Neuronal stem cell (in vitro differentiated cells): Measurements from ENCODE around the gene RNASEH1.

Source experiments
- DNase-seq: peaks from one replicate; pipeline ENCODE4 v3.0.0-alpha.2; 2013; ENCODE audit warnings: low spot score
- H2AFZ ChIP-seq: one replicate; pipeline ENCODE4 v1.6.1; 2013; ENCODE audit warnings: mild to moderate bottlenecking, low read length, inconsistent platforms
- H2AK5ac ChIP-seq: 2 replicates; pipeline ENCODE4 v1.6.1; 2013; ENCODE audit warnings: low read depth, mild to moderate bottlenecking, inconsistent platforms, low read length, moderate library complexity, mixed read lengths
- H2BK120ac ChIP-seq: 2 replicates; pipeline ENCODE4 v1.6.1; 2013; ENCODE audit warnings: low read depth, mild to moderate bottlenecking, inconsistent platforms, low read length, moderate library complexity, mixed read lengths
- H2BK12ac ChIP-seq: one replicate; pipeline ENCODE4 v1.6.1; 2013; ENCODE audit warnings: low read length, inconsistent platforms
- H2BK15ac ChIP-seq: 2 replicates; pipeline ENCODE4 v1.6.1; 2013; ENCODE audit warnings: mild to moderate bottlenecking, low read length, inconsistent platforms, mixed read lengths
- H2BK5ac ChIP-seq: one replicate; pipeline ENCODE4 v1.6.1; 2013; ENCODE audit warnings: inconsistent platforms, mild to moderate bottlenecking, low read length, moderate library complexity
- H3K14ac ChIP-seq: one replicate; pipeline ENCODE4 v1.6.1; 2013; ENCODE audit warnings: low read length, inconsistent platforms
- H3K18ac ChIP-seq: 2 replicates; pipeline ENCODE4 v1.6.1; 2013; ENCODE audit warnings: low read length, inconsistent platforms
- H3K23ac ChIP-seq: 2 replicates; pipeline ENCODE4 v1.6.1; 2013; ENCODE audit warnings: low read depth, mild to moderate bottlenecking, mixed read lengths, low read length, inconsistent platforms; ENCODE audit not compliant: poor library complexity
- H3K27ac ChIP-seq: replicated peaks from 3 replicates; pipeline ENCODE4 v1.5.1; 2013; ENCODE audit warnings: low read length, inconsistent platforms
- H3K27me3 ChIP-seq, 3 experiments: 2 replicates each; pipeline ENCODE4 v1.6.1; 2013; ENCODE audit warnings: low read length in 3 of 3, mild to moderate bottlenecking in 2 of 3, inconsistent platforms in 1 of 3, low read depth in 1 of 3, mixed read lengths in 1 of 3, moderate library complexity in 1 of 3; ENCODE audit not compliant: control insufficient read depth in 3 of 3, insufficient read depth in 3 of 3
- H3K36me3 ChIP-seq, 2 donors: replicated peaks in 1 of 2; 2 replicates each; pipeline ENCODE4 v1.6.1; 2013; ENCODE audit warnings: low read length in 2 of 2; ENCODE audit not compliant: control insufficient read depth in 2 of 2, insufficient read depth in 2 of 2
- H3K4ac ChIP-seq: 2 replicates; pipeline ENCODE4 v1.6.1; 2013; ENCODE audit warnings: inconsistent platforms, mild to moderate bottlenecking, low read length, moderate library complexity
- H3K4me1 ChIP-seq, 2 donors: 1 replicate in 1 of 2; 2 replicates in 1 of 2; pipeline ENCODE4 v1.6.1; 2013; ENCODE audit warnings: low read length in 2 of 2, low read depth in 1 of 2; ENCODE audit not compliant: control insufficient read depth in 2 of 2, insufficient read depth in 1 of 2
- H3K4me2 ChIP-seq: one replicate; pipeline ENCODE4 v1.6.1; 2013; ENCODE audit warnings: mild to moderate bottlenecking, low read length, inconsistent platforms; ENCODE audit not compliant: insufficient read depth, poor library complexity, severe bottlenecking
- H3K4me3 ChIP-seq, 2 donors: 2 replicates each; pipeline ENCODE4 v1.5.1; 2013; ENCODE audit warnings: low read length in 2 of 2, mild to moderate bottlenecking in 2 of 2, inconsistent platforms in 1 of 2, moderate library complexity in 1 of 2
- H3K79me1 ChIP-seq: one replicate; pipeline ENCODE4 v1.6.1; 2013; ENCODE audit warnings: low read depth, mild to moderate bottlenecking, inconsistent platforms, low read length, moderate library complexity
- H3K9ac ChIP-seq: one replicate; pipeline ENCODE4 v1.6.1; 2013; ENCODE audit warnings: mild to moderate bottlenecking, low read depth, low read length, inconsistent platforms; ENCODE audit not compliant: poor library complexity
- H3K9me3 ChIP-seq, 2 donors: replicated peaks in 1 of 2; 2 replicates each; pipeline versions ENCODE3 to v1.6.1; 2013; ENCODE audit warnings: low read length in 2 of 2, mild to moderate bottlenecking in 2 of 2, inconsistent platforms in 1 of 2, low read depth in 1 of 2, mixed read lengths in 1 of 2, moderate library complexity in 1 of 2; ENCODE audit not compliant: control insufficient read depth in 2 of 2, insufficient read depth in 1 of 2
- H4K8ac ChIP-seq: one replicate; pipeline ENCODE4 v1.6.1; 2013; ENCODE audit warnings: low read depth, mild to moderate bottlenecking, inconsistent platforms, low read length, moderate library complexity
- H4K91ac ChIP-seq: one replicate; pipeline ENCODE4 v1.6.1; 2013; ENCODE audit warnings: low read length, low read depth, mild to moderate bottlenecking, inconsistent platforms; ENCODE audit not compliant: poor library complexity
- WGBS, 2 donors: extraction: QIAGEN DNeasy Blood & Tissue Kit; methylation state at CpG; one replicate each; pipeline ENCODE4 v1.1.7; 2013; ENCODE audit warnings: missing lambda C conversion rate in 2 of 2, mixed read lengths in 1 of 2; ENCODE audit not compliant: insufficient read length in 2 of 2, insufficient replicate concordance in 1 of 2; ENCODE audit errors: extremely low coverage in 2 of 2; 5-methylcytosine and 5-hydroxymethylcytosine counted together

RNASEH1 gene

GRCh38 chr2:3595985-3596384 lies 37.9 kb upstream of the RNASEH1 start:
- Histone ChIP-seq H3K9me3 (no peaks in the 10 kb centered on the region), H3K23ac (no peak overlapping the region), H2BK5ac (no peak overlapping the region), H3K36me3 (no peaks in the 10 kb centered on the region), H3K27ac (no peak overlapping the region), H3K27me3 (no peaks in the 10 kb centered on the region), H3K4ac (no peak overlapping the region), H2AK5ac (no peak overlapping the region), H3K18ac (no peak overlapping the region), H4K8ac (no peak overlapping the region), H2BK12ac (no peak overlapping the region), H2AFZ (no peak overlapping the region), H2BK15ac (no peak overlapping the region), H3K79me1 (no peaks in the 10 kb centered on the region), H3K9ac (no peak overlapping the region), H4K91ac (no peak overlapping the region), H3K4me2 (no peak overlapping the region), H2BK120ac (no peak overlapping the region), H3K14ac (no peak overlapping the region), H3K4me1 (peaks cover 0 to 7% of the 10 kb centered on the region in 2 donors), H3K4me3 (no peak overlapping the region)
- no peak for DNase-seq
- no CpG with 5 or more reads among the region's 6 CpGs for WGBS, 2 donors

- no peak overlapping the region for H2BK5ac ChIP-seq
- H2BK15ac ChIP-seq: no peak overlapping the region
- H3K4me3 ChIP-seq: no peak overlapping the region
- no peak overlapping the region for H3K18ac ChIP-seq
- no peak overlapping the region for H3K9ac ChIP-seq
- no peak overlapping the region for H4K91ac ChIP-seq
- H3K27me3 ChIP-seq: no peaks in the 10 kb centered on the region
- H3K4me1 ChIP-seq: peaks cover 0 to 7% of the 10 kb centered on the region in 2 donors
- no CpG with 5 or more reads among the region's 11 CpGs for WGBS, 2 donors
- no peak overlapping the region for H3K23ac ChIP-seq
- H3K27ac ChIP-seq: no peak overlapping the region
- H3K9me3 ChIP-seq: no peaks in the 10 kb centered on the region
- no peaks in the 10 kb centered on the region for H3K79me1 ChIP-seq
- no peak overlapping the region for H2BK12ac ChIP-seq
- H3K4ac ChIP-seq: no peak overlapping the region
- no peak overlapping the region for H2AFZ ChIP-seq
- DNase-seq: no peak
- no peak overlapping the region for H3K4me2 ChIP-seq
- no peak overlapping the region for H4K8ac ChIP-seq
- no peak overlapping the region for H2AK5ac ChIP-seq
- H2BK120ac ChIP-seq: no peak overlapping the region
- no peaks in the 10 kb centered on the region for H3K36me3 ChIP-seq
- H3K14ac ChIP-seq: no peak overlapping the region
Observed at GRCh38 chr2:3595404-3595803, 37.3 kb upstream of the RNASEH1 start.

DNA sequence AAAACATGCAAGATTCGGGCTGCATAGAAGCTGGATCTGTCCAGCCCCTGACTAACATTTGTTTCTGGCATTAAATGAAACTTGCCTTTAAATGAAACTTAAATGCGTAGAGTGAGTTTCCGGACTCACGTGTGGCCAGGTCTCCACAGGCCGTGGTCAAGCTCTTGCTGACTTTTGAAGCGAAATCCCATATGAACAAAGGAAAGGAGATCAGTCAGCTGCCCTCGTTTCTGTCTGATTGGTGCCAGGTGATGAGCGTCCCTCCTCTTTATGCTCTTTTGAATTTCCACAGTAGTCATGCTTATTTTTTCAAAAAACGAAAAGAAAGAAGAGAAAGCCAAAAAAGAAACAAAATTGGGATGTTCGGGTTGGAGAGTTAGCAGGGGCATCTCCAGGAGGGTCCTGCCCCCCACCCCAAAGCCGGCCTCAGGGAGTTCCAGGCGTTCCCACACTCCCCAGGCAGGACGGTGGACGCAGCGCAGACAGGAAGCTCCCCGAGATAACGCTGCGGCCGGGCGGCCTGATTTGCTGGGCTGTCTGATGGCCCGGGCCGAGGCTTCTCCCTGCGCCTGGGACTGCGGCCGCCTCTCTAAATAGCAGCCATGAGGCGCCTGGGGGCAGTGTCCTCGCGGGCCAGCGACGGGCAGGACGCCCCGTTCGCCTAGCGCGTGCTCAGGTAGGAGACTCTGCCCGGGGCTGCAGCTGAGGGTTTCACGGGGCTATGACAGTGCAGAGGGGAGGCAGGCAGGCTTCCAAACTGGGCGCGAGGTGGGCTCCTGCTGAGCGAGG lies 36.6 kb upstream of the RNASEH1 start, which contains the start of gene COLEC11:
Gene COLEC11 (plus strand): TSS at position 620 of the 789 bp plus-strand sequence. CDS start 9,229 bp downstream, outside the sequence.
- Histone ChIP-seq H3K9ac (no peak within 1 kb of the TSS), H3K4me3 (no peak within 1 kb of the TSS), H2AFZ (no peak within 1 kb of the TSS), H3K18ac (no peak within 1 kb of the TSS), H2BK120ac (no peak within 1 kb of the TSS), H3K79me1 (no peaks in the 10 kb centered on the region), H2BK12ac (no peak within 1 kb of the TSS), H2BK15ac (no peak within 1 kb of the TSS), H4K8ac (no peak within 1 kb of the TSS), H2AK5ac (no peak within 1 kb of the TSS), H3K9me3 (no peaks in the 10 kb centered on the region), H2BK5ac (no peak within 1 kb of the TSS), H3K4me2 (no peak within 1 kb of the TSS), H3K4me1 (peaks cover 0 to 7% of the 10 kb centered on the region in 2 donors), H4K91ac (no peak within 1 kb of the TSS), H3K27me3 (no peaks in the 10 kb centered on the region), H3K14ac (no peak within 1 kb of the TSS), H3K27ac (no peak within 1 kb of the TSS), H3K4ac (no peak within 1 kb of the TSS), H3K23ac (no peak within 1 kb of the TSS), H3K36me3 (no peaks in the 10 kb centered on the region)
- no peak for DNase-seq
- no CpG with 5 or more reads among the region's 40 CpGs for WGBS, 2 donors

GRCh38 chr2:3589086-3589485 lies 31.0 kb upstream of the RNASEH1 start:
- no peak overlapping the region for H2AFZ ChIP-seq

More at GRCh38 chr2:3589086-3589485, 31.0 kb upstream of the RNASEH1 start:
- no peak overlapping the region for H4K8ac ChIP-seq
- H3K4me1 ChIP-seq: no peaks in the 10 kb centered on the region
- no peak overlapping the region for H3K27ac ChIP-seq
- no CpG with 5 or more reads among the region's 11 CpGs for WGBS, 2 donors
- no peak overlapping the region for H3K23ac ChIP-seq
- no peaks in the 10 kb centered on the region for H3K9me3 ChIP-seq
- H3K4ac ChIP-seq: no peak overlapping the region
- no peak overlapping the region for H2AK5ac ChIP-seq
- H3K14ac ChIP-seq: no peak overlapping the region
- H3K18ac ChIP-seq: no peak overlapping the region
- no peak overlapping the region for H4K91ac ChIP-seq
- H3K4me3 ChIP-seq: no peak overlapping the region
- no peak overlapping the region for H2BK5ac ChIP-seq
- no peak overlapping the region for H2BK12ac ChIP-seq
- no peak for DNase-seq
- H2BK15ac ChIP-seq: no peak overlapping the region
- no peaks in the 10 kb centered on the region for H3K27me3 ChIP-seq
- no peak overlapping the region for H3K9ac ChIP-seq
- no peaks in the 10 kb centered on the region for H3K79me1 ChIP-seq
- no peak overlapping the region for H2BK120ac ChIP-seq
- H3K4me2 ChIP-seq: no peak overlapping the region
- peaks cover 9 to 16% of the 10 kb centered on the region in 2 donors for H3K36me3 ChIP-seq
